SK-N-SH treated with all-trans-retinoic acid at 6 μM for 48 hours (cell line): ENCODE measurements around the gene GGA1.

Experiments
- ATAC-seq: fragments of 200-7000 bp; cut with Tn5 transposase; 3 replicates; pipeline ENCODE4 v1.9.1; 2020; ENCODE audit warnings: mild to moderate bottlenecking, moderate library complexity
- BACH2 ChIP-seq: fragments of 250-450 bp; sonication (Bioruptor Pico); IDR thresholded peaks from 2 replicates; pipeline ENCODE4 v1.9.0; 2021; ENCODE audit warnings: mild to moderate bottlenecking, borderline replicate concordance
- CSDC2 ChIP-seq: fragments of 250-450 bp; sonication (Bioruptor Pico); IDR thresholded peaks from 2 replicates; pipeline ENCODE4 v1.5.0; 2020; ENCODE audit warnings: mild to moderate bottlenecking, moderate library complexity
- OSR1 ChIP-seq: fragments of 250-450 bp; sonication (Bioruptor Pico); IDR thresholded peaks from 2 replicates; pipeline ENCODE4 v1.8.0; 2022; ENCODE audit warnings: moderate library complexity, mild to moderate bottlenecking, inconsistent platforms
- PPARA ChIP-seq: fragments of 250-450 bp; sonication (Bioruptor Pico); IDR thresholded peaks from 2 replicates; pipeline ENCODE4 v1.5.0; 2020; ENCODE audit warnings: mild to moderate bottlenecking, borderline replicate concordance
- RARB ChIP-seq: fragments of 250-450 bp; sonication (Bioruptor Pico); IDR thresholded peaks from 2 replicates; pipeline ENCODE4 v1.8.0; 2021; ENCODE audit warnings: mild to moderate bottlenecking, moderate library complexity
- TCF4 ChIP-seq: fragments of 250-450 bp; sonication (Bioruptor Pico); IDR thresholded peaks from 2 replicates; pipeline ENCODE4 v1.8.0; 2021; ENCODE audit warnings: mild to moderate bottlenecking, moderate library complexity, borderline replicate concordance
- TOX ChIP-seq: fragments of 250-450 bp; sonication (Bioruptor Pico); IDR thresholded peaks from 2 replicates; pipeline ENCODE4 v1.8.0; 2021; ENCODE audit warnings: mild to moderate bottlenecking, moderate library complexity, borderline replicate concordance
- ZC3H10 ChIP-seq: fragments of 250-450 bp; sonication (Bioruptor Pico); IDR thresholded peaks from 2 replicates; pipeline ENCODE4 v1.5.1; 2021; ENCODE audit warnings: mild to moderate bottlenecking, moderate library complexity
- ZFP3 ChIP-seq: fragments of 250-450 bp; sonication (Bioruptor Pico); IDR thresholded peaks from 2 replicates; pipeline ENCODE4 v1.5.0; 2020; ENCODE audit warnings: mild to moderate bottlenecking, moderate library complexity
- ZNF565 ChIP-seq: fragments of 450-650 bp; formaldehyde crosslinking; conservative IDR thresholded peaks from 2 replicates; pipeline ENCODE4 v1.5.0; 2020; ENCODE audit warnings: low read depth, mild to moderate bottlenecking, moderate library complexity
- ZNF8 ChIP-seq: fragments of 450-650 bp; formaldehyde crosslinking; IDR thresholded peaks from 2 replicates; pipeline ENCODE4 v1.5.0; 2020; ENCODE audit warnings: mild to moderate bottlenecking, moderate library complexity
- TF ChIP-seq, protein P1 (sequence below): fragments of 250-450 bp; sonication (Bioruptor Pico); IDR thresholded peaks from 2 replicates; pipeline ENCODE4 v1.5.1; 2020; ENCODE audit warnings: low read depth, mild to moderate bottlenecking, moderate library complexity
- TF ChIP-seq, protein P2 (sequence below): fragments of 250-450 bp; sonication (Bioruptor Pico); IDR thresholded peaks from 2 replicates; pipeline ENCODE4 v1.5.1; 2021; ENCODE audit warnings: mild to moderate bottlenecking, moderate library complexity
- TF ChIP-seq, protein P3 (sequence below): fragments of 250-450 bp; sonication (Bioruptor Pico); IDR thresholded peaks from 2 replicates; pipeline ENCODE4 v1.8.0; 2021; ENCODE audit warnings: low read depth, mild to moderate bottlenecking, moderate library complexity, borderline replicate concordance
- TF ChIP-seq, protein P4 (sequence below): fragments of 250-450 bp; sonication (Bioruptor Pico); IDR thresholded peaks from 2 replicates; pipeline ENCODE4 v1.5.0; 2020; ENCODE audit warnings: mild to moderate bottlenecking, moderate library complexity
- TF ChIP-seq, protein P5 (sequence below): fragments of 250-450 bp; sonication (Bioruptor Pico); IDR thresholded peaks from 2 replicates; pipeline ENCODE4 v1.8.0; 2020; ENCODE audit warnings: mild to moderate bottlenecking, moderate library complexity, borderline replicate concordance

GGA1 gene

DNA sequence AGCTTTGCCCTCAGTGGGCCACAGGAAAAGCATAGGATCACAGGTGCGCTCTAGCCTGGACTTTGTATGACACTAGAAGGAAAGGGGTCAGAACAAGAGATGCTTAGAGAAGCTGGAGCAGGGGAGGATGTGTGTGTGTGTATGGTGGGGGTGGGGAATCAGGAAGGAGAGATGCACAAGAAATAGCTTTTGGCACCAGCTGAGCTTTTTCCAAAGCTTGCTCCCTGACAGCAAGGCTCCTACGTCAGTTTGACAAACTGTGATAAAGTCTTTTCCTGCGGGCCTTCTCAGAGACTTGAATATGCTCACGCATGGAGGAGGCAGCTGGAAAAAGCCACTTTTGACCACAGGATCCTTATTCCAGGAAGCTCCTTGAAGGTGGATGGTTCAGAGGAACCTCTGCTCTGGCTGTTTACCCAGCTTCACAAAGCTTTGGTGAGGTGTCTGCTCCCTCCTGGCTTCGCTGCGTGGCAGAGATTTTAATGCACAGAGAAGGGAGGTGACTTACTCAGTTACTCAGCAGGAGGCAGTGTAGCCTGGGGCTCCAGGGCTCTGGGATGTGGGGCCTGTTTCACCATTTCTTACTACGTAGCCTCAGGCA is 44.4 kb upstream of the GGA1 start:
- ATAC-seq: no peak
- TF ChIP-seq, protein P1, sequence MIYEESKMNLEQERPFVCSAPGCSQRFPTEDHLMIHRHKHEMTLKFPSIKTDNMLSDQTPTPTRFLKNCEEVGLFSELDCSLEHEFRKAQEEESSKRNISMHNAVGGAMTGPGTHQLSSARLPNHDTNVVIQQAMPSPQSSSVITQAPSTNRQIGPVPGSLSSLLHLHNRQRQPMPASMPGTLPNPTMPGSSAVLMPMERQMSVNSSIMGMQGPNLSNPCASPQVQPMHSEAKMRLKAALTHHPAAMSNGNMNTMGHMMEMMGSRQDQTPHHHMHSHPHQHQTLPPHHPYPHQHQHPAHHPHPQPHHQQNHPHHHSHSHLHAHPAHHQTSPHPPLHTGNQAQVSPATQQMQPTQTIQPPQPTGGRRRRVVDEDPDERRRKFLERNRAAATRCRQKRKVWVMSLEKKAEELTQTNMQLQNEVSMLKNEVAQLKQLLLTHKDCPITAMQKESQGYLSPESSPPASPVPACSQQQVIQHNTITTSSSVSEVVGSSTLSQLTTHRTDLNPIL (CRISPR knock-in tag): no peak
- TF ChIP-seq BACH2 (no peak), ZFP3 (CRISPR knock-in tag) (no peak), OSR1 (CRISPR knock-in tag) (no peak)
- TF ChIP-seq, protein P2, sequence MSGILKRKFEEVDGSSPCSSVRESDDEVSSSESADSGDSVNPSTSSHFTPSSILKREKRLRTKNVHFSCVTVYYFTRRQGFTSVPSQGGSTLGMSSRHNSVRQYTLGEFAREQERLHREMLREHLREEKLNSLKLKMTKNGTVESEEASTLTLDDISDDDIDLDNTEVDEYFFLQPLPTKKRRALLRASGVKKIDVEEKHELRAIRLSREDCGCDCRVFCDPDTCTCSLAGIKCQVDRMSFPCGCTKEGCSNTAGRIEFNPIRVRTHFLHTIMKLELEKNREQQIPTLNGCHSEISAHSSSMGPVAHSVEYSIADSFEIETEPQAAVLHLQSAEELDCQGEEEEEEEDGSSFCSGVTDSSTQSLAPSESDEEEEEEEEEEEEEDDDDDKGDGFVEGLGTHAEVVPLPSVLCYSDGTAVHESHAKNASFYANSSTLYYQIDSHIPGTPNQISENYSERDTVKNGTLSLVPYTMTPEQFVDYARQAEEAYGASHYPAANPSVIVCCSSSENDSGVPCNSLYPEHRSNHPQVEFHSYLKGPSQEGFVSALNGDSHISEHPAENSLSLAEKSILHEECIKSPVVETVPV: no peak
- TF ChIP-seq, protein P3, sequence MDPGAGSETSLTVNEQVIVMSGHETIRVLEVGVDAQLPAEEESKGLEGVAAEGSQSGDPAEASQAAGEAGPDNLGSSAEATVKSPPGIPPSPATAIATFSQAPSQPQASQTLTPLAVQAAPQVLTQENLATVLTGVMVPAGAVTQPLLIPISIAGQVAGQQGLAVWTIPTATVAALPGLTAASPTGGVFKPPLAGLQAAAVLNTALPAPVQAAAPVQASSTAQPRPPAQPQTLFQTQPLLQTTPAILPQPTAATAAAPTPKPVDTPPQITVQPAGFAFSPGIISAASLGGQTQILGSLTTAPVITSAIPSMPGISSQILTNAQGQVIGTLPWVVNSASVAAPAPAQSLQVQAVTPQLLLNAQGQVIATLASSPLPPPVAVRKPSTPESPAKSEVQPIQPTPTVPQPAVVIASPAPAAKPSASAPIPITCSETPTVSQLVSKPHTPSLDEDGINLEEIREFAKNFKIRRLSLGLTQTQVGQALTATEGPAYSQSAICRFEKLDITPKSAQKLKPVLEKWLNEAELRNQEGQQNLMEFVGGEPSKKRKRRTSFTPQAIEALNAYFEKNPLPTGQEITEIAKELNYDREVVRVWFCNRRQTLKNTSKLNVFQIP (CRISPR knock-in tag): no peak

DNA sequence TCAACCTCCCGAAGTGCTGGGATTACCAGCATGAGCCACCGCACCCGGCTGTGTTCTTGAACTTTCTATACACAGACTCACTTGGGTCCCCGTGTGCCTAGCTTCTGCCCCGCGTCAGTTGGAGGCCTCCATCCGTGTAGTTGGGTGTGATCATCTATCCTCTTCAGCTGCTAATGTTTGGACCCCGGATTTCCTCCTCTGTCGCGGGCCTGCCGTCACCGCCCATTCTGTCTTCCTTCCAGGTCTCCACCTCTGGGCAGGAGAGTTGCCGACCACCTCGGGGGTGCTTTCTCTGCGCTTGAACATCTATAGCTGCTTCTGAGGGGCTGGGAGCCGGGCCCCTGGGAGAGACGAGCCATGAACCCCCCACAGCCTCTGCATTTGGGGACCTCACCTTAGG is 42.8 kb upstream of the GGA1 start:
- TF ChIP-seq ZFP3 (CRISPR knock-in tag) (no peak), RARB (CRISPR knock-in tag) (no peak), ZNF8 (no peak), PPARA (CRISPR knock-in tag) (no peak), ZC3H10 (CRISPR knock-in tag) (no peak), ZNF565 (CRISPR knock-in tag) (no peak), CSDC2 (CRISPR knock-in tag) (no peak), TCF4 (CRISPR knock-in tag) (no peak), TOX (CRISPR knock-in tag) (no peak)
- TF ChIP-seq, protein P1 (CRISPR knock-in tag): no peak
- TF ChIP-seq, protein P2: no peak
- TF ChIP-seq, protein P3 (CRISPR knock-in tag): no peak
- TF ChIP-seq, protein P4, sequence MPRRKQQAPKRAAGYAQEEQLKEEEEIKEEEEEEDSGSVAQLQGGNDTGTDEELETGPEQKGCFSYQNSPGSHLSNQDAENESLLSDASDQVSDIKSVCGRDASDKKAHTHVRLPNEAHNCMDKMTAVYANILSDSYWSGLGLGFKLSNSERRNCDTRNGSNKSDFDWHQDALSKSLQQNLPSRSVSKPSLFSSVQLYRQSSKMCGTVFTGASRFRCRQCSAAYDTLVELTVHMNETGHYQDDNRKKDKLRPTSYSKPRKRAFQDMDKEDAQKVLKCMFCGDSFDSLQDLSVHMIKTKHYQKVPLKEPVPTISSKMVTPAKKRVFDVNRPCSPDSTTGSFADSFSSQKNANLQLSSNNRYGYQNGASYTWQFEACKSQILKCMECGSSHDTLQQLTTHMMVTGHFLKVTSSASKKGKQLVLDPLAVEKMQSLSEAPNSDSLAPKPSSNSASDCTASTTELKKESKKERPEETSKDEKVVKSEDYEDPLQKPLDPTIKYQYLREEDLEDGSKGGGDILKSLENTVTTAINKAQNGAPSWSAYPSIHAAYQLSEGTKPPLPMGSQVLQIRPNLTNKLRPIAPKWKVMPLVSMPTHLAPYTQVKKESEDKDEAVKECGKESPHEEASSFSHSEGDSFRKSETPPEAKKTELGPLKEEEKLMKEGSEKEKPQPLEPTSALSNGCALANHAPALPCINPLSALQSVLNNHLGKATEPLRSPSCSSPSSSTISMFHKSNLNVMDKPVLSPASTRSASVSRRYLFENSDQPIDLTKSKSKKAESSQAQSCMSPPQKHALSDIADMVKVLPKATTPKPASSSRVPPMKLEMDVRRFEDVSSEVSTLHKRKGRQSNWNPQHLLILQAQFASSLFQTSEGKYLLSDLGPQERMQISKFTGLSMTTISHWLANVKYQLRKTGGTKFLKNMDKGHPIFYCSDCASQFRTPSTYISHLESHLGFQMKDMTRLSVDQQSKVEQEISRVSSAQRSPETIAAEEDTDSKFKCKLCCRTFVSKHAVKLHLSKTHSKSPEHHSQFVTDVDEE (CRISPR knock-in tag): no peak
- TF ChIP-seq, protein P5, sequence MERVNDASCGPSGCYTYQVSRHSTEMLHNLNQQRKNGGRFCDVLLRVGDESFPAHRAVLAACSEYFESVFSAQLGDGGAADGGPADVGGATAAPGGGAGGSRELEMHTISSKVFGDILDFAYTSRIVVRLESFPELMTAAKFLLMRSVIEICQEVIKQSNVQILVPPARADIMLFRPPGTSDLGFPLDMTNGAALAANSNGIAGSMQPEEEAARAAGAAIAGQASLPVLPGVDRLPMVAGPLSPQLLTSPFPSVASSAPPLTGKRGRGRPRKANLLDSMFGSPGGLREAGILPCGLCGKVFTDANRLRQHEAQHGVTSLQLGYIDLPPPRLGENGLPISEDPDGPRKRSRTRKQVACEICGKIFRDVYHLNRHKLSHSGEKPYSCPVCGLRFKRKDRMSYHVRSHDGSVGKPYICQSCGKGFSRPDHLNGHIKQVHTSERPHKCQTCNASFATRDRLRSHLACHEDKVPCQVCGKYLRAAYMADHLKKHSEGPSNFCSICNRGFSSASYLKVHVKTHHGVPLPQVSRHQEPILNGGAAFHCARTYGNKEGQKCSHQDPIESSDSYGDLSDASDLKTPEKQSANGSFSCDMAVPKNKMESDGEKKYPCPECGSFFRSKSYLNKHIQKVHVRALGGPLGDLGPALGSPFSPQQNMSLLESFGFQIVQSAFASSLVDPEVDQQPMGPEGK (CRISPR knock-in tag): no peak
- no peak for ATAC-seq
